Measurements from ENCODE around the gene PDLIM7. TPM values are rescaled to one million over a fixed set of nuclear protein-coding genes. Genes with fewer than 3 reads are reported as not detected.

Gene PDLIM7
- polyA plus RNA-seq, 1 donor: 326 TPM

- DNase-seq: no peak
Measured at GRCh38 chr5:177456591-177456964, 40.8 kb downstream of the PDLIM7 start.

GRCh38 chr5:177455661-177456590 lies 41.5 kb downstream of the PDLIM7 start:
- peak; percentile 90 for DNase-seq

- DNase-seq: no peak
Measured at GRCh38 chr5:177455036-177455660, 42.3 kb downstream of the PDLIM7 start.

- DNase-seq: peak; percentile 93
Measured at GRCh38 chr5:177454397-177455035, 42.9 kb downstream of the PDLIM7 start.

- DNase-seq: no peak
Measured at GRCh38 chr5:177453852-177454396, 43.5 kb downstream of the PDLIM7 start.

GRCh38 chr5:177452688-177453638 lies 44.4 kb downstream of the PDLIM7 start:
- DNase-seq: no peak

- DNase-seq: no peak
Measured at GRCh38 chr5:177450667-177451424, 46.6 kb downstream of the PDLIM7 start.

- DNase-seq: no peak
Measured at GRCh38 chr5:177449140-177450061, 48.0 kb downstream of the PDLIM7 start.

- DNase-seq: no peak
Measured at GRCh38 chr5:177448244-177448950, 49.0 kb downstream of the PDLIM7 start.

- DNase-seq: no peak
Measured at GRCh38 chr5:177447611-177448243, 49.7 kb downstream of the PDLIM7 start.

- no peak for DNase-seq
Measured at GRCh38 chr5:177447066-177447610, 50.3 kb downstream of the PDLIM7 start.

- DNase-seq: peak; percentile 82
Measured at GRCh38 chr5:177446200-177447065, 51.0 kb downstream of the PDLIM7 start, which contains the start of gene PRR7. Gene PRR7, plus strand, starts transcription at chr5:177446814. Its CDS starts 8,254 bp downstream, at chr5:177455068.

GRCh38 chr5:177445917-177446199 lies 51.5 kb downstream of the PDLIM7 start:
- no peak for DNase-seq

- DNase-seq: no peak
Measured at GRCh38 chr5:177445052-177445916, 52.1 kb downstream of the PDLIM7 start.

GRCh38 chr5:177444106-177445051 lies 53.0 kb downstream of the PDLIM7 start:
- DNase-seq: no peak
